Immature natural killer cell (primary cell): ENCODE results near the gene SPATA12. TPM values are rescaled to one million over a fixed set of nuclear protein-coding genes. Genes with fewer than 3 reads are reported as not detected.

Experiments used
- DNase-seq, 3 donors: peaks; one replicate each; pipeline ENCODE4 v3.0.0; 2022; ENCODE audit warnings: mixed read lengths in 1 of 3
- H3K27ac Mint-ChIP-seq, 6 donors: one replicate each; pipeline ENCODE4 v1.8.0; 2020; ENCODE audit warnings: mixed read lengths in 6 of 6, mild to moderate bottlenecking in 5 of 6, inconsistent platforms in 4 of 6, moderate library complexity in 3 of 6
- H3K27me3 Mint-ChIP-seq, 3 donors: one replicate each; pipeline ENCODE4 v1.8.0; 2020 to 2021; ENCODE audit warnings: low read depth in 3 of 3, mild to moderate bottlenecking in 3 of 3, mixed read lengths in 3 of 3, moderate library complexity in 3 of 3, inconsistent platforms in 1 of 3
- H3K36me3 Mint-ChIP-seq, 3 donors: one replicate each; pipeline ENCODE4 v1.8.0; 2020; ENCODE audit warnings: mixed read lengths in 3 of 3, inconsistent platforms in 2 of 3, mild to moderate bottlenecking in 2 of 3
- H3K4me1 Mint-ChIP-seq, 2 donors: one replicate each; pipeline ENCODE4 v1.8.0; 2020; ENCODE audit warnings: inconsistent platforms in 2 of 2, mild to moderate bottlenecking in 2 of 2, mixed read lengths in 2 of 2, moderate library complexity in 1 of 2
- H3K4me3 Mint-ChIP-seq, 5 donors: one replicate each; pipeline ENCODE4 v1.8.0; 2020; ENCODE audit warnings: mild to moderate bottlenecking in 5 of 5, mixed read lengths in 5 of 5, inconsistent platforms in 3 of 5, moderate library complexity in 3 of 5
- H3K9me3 Mint-ChIP-seq, 6 donors: one replicate each; pipeline ENCODE4 v1.8.0; 2020; ENCODE audit warnings: mild to moderate bottlenecking in 6 of 6, mixed read lengths in 6 of 6, inconsistent platforms in 4 of 6, moderate library complexity in 3 of 6
- polyA plus RNA-seq, 3 donors: library from polyadenylated mRNA; unstranded; fragments of 300-500 nt; fragmentation: Illumina TruSeq; gene quantifications; one replicate each; pipeline ENCODE4 v1.2.3, GENCODE V29; 2021

SPATA12 gene
- polyA plus RNA-seq, 3 donors from 2014 or later = not detected

DNA sequence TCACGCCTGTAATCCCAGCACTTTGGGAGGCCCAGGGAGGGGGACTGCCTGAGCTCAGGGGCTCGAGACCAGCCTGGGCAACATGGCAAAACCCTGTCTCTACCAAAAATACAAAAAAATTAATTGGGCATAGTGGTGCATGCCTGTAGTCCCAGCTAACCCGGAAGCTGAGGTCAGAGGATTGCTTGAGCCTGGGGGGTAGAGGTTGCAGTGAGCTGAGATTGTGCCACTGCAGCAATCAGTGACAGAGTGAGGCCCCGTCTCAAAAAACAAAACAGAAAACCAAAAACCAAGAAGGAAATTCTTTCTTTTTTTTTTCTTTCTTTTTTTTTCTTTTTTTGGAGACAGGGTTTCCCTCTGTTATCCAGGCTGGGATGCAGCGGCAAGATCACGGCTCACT is 3.5 kb downstream of the SPATA12 start:
- Mint-ChIP-seq H3K9me3 (peaks cover 0 to 1% (median 0%) of the 10 kb centered on the region in 6 donors), H3K27me3 (peaks cover 0 to 4% (median 2%) of the 10 kb centered on the region in 3 donors), H3K36me3 (no peaks in the 10 kb centered on the region), H3K4me1 (peaks cover 11 to 17% of the 10 kb centered on the region in 2 donors), H3K4me3 (no peak overlapping the region), H3K27ac (no peak overlapping the region)
- no peak for DNase-seq

DNA sequence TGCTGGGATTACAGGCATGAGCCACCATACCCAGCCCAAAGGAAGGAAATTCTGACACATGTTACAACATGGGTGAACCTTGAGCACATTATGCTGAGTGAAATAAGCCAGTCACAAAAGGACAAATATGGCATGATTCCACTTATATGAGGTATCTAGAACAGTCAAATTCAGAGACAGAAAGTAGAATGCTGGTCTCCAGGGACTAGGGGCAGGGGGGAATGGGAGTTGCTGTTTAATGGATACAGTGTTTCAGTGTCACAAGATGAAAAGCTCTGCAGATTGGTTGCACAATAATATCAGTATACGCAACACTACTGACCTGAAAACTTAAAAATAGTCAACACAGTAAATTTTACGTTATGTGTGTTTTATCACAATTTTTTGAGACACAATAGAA is 4.1 kb downstream of the SPATA12 start:
- Mint-ChIP-seq H3K9me3 (peaks cover 0 to 1% (median 0%) of the 10 kb centered on the region in 6 donors), H3K36me3 (no peaks in the 10 kb centered on the region), H3K27ac (no peak overlapping the region), H3K4me1 (peaks cover 15 to 21% of the 10 kb centered on the region in 2 donors), H3K27me3 (peaks cover 0 to 4% (median 2%) of the 10 kb centered on the region in 3 donors), H3K4me3 (no peak overlapping the region)
- no peak for DNase-seq

DNA sequence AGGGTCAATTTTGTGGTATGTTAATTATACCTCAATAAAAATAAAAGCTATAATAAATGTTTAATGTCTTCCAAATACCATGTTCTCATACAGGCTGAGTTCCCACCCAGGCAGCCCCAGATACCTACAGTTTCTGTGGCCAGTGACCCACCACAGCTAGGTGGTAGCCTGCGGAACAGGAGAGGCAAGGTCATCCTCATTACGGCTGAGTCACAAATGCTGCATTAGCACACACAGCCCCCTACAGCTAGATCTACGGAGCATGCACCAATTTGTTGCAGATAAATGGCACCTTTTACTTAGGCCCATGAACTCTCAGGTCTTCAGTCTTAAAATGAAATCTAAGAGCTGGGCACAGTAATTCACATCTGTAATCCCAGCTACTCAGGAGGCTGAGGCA is 5.1 kb downstream of the SPATA12 start:
- Mint-ChIP-seq H3K9me3 (peaks cover 0 to 1% (median 0%) of the 10 kb centered on the region in 6 donors), H3K27me3 (peaks cover 0 to 4% (median 2%) of the 10 kb centered on the region in 3 donors), H3K36me3 (no peaks in the 10 kb centered on the region), H3K4me1 (peaks cover 15 to 21% of the 10 kb centered on the region in 2 donors), H3K4me3 (no peak overlapping the region), H3K27ac (no peak overlapping the region)
- DNase-seq = no peak

DNA sequence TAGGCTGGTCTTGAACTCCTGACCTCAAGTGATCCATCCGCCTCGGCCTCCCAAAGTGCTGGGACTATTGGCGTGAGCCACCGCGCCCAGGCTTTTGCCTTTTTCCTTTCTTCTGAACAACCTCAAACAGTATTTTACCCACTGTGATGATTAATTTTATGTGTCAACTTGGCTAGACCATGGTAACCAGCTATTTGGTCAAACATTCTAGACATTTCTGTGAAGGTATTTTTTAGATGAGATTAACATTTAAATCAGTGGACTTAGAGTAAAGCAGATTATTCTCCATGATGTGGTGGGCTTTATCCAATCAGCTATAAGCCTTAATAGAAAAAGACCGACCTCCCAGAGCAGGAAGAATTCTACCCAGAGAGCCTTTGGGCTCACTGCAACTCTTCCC is 6.0 kb downstream of the SPATA12 start:
- peaks cover 0 to 4% (median 2%) of the 10 kb centered on the region in 3 donors for H3K27me3 Mint-ChIP-seq
- peaks cover 0 to 1% (median 0%) of the 10 kb centered on the region in 6 donors for H3K9me3 Mint-ChIP-seq
- H3K36me3 Mint-ChIP-seq = no peaks in the 10 kb centered on the region
- no peak overlapping the region for H3K4me3 Mint-ChIP-seq
- peaks cover 15 to 21% of the 10 kb centered on the region in 2 donors for H3K4me1 Mint-ChIP-seq
- no peak for DNase-seq
- H3K27ac Mint-ChIP-seq = no peak overlapping the region

DNA sequence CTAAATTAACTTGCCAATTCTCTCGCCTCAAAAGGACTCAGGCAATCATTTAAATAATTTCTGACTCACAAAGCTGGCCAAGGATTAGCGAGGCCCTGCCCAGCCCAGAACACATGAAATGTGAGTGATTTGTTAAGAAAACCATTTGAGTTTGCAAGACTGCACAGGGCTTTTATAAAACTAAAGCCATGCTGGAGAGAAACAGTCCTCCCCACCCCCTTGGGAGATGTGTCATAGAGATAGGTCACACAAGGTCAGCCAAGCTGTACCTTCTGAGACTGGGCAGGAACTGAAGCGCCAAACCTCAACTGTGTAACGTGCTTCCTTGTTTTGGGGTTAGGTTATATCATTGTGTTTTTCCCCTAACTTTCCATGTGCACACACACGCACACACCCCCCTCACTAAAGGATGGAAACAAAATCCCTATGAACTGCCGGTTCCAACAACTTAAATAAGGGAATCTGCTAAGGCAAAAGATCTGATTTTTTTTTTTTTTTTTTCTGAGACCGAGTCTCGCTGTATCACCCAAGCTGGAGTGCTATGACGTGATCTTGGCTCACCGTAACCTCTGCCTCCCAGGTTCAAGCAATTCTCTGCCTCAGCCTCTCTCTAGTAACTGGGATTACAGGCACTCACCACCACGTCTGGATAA is 8.1 kb downstream of the SPATA12 start:
- H3K27ac Mint-ChIP-seq = peak overlapping the region in 3 of 6 donors; percentile 65 to 84 (median 68)

DNA sequence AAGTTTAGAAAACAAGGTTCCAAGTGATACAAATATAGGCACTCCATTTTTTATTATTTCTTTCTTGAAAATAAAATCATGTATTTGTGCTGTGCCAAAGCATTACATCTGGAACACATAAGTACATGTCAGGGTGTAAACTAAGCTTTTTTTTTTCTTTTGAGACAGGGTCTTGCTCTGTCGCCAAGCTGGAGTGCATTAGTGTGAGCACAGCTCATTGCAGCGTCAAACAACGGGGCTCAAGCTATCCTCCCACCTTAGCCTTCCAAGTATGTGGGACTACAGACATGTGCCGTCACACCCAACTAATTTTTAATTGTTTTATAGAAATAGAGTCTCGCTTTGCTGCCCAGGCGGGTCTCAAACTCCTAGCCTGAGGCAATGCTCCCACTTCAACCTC is 9.0 kb downstream of the SPATA12 start:
- H3K27me3 Mint-ChIP-seq = peaks cover 0 to 2% (median 1%) of the 10 kb centered on the region in 3 donors

More for the DNA sequence above, 8.1 kb downstream of the SPATA12 start:
- peak; percentile 22 to 43 (median 38) for DNase-seq
- Mint-ChIP-seq H3K4me1 (peaks cover 15 to 17% of the 10 kb centered on the region in 2 donors), H3K27me3 (peaks cover 0 to 2% (median 1%) of the 10 kb centered on the region in 3 donors), H3K4me3 (peak overlapping the region; percentile 33 to 69 (median 51)), H3K36me3 (no peaks in the 10 kb centered on the region), H3K9me3 (no peaks in the 10 kb centered on the region)

DNA sequence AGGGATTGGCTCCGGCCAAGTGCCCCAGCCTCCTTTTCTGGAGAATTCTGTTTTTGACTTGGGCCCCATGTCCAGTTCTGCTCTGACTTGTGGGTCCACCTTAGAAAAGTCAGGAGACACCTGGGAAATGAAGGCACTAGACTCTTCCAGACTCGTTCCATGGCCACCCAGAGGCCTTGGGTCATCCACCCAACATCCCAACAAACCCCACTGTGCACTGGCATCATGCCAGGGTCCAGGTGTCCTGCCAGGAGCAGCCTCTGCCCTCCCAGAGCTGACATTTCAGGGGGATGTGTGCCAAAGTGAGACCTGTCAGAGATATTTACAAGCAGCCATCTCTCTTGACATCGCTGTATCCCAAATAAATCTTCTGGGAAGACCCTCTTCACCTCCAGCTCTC is 13.2 kb downstream of the SPATA12 start:
- DNase-seq = no peak
- no peak overlapping the region for H3K27ac Mint-ChIP-seq
- H3K27me3 Mint-ChIP-seq = peaks cover 1 to 15% (median 15%) of the 10 kb centered on the region in 3 donors
- H3K9me3 Mint-ChIP-seq = no peaks in the 10 kb centered on the region
- H3K36me3 Mint-ChIP-seq = no peaks in the 10 kb centered on the region
- H3K4me3 Mint-ChIP-seq = no peak overlapping the region
- peaks cover 12 to 18% of the 10 kb centered on the region in 2 donors for H3K4me1 Mint-ChIP-seq

More for the DNA sequence above, 9.0 kb downstream of the SPATA12 start:
- DNase-seq = no peak
- Mint-ChIP-seq H3K9me3 (no peaks in the 10 kb centered on the region), H3K36me3 (no peaks in the 10 kb centered on the region), H3K4me3 (peak overlapping the region in 3 of 5 donors; percentile 20 to 51 (median 25)), H3K27ac (peak overlapping the region in 1 of 6 donors; percentile 73), H3K4me1 (peaks cover 15% of the 10 kb centered on the region in 2 donors)

DNA sequence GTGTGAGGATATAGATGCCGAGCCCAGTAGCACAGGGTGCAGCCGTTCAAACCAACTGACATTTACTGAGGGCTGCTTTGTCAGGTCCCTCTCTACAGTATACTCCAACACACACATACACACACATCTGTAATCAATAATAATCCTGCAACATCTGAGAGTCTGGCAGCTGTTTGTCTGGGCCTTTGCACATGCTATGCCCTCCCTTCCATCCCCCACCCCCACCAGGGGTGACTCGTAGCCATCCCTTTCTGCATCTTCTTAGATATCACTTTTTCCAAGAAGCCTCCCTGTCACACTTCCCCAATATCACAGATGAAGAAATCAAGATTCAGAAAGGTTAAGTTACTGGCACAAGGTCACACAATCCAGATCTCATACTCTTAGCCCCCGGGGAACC is 13.7 kb downstream of the SPATA12 start:
- Mint-ChIP-seq H3K27ac (no peak overlapping the region), H3K36me3 (no peaks in the 10 kb centered on the region), H3K4me3 (no peak overlapping the region), H3K27me3 (peaks cover 3 to 15% (median 15%) of the 10 kb centered on the region in 3 donors), H3K4me1 (peaks cover 7 to 13% of the 10 kb centered on the region in 2 donors), H3K9me3 (no peaks in the 10 kb centered on the region)
- DNase-seq = no peak

DNA sequence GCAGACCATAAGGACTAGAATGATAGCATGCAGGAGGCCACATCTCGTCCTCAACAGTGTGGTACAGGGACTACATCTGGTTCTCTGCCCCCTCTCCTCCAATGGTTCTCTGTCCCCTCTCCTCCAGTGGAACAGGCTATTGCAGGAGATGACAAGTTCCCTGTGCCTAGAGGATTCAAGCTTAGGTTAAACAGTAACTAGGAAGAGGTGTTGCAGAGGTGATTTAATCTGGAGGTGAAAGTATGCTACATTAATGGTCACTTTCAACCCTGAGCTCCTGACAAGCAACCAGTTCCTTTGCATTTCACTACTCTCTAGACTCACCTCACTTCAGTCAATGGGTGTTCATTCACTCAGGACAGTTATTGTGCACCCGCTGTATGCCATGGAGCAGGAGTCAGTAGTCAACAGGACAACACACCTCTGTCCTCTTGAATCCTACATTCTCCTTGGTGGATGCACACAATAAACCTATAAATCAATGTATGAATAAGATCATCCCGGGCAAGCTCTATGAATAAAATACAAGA is 16.0 kb downstream of the SPATA12 start:
- H3K27me3 Mint-ChIP-seq = peaks cover 9 to 24% (median 17%) of the 10 kb centered on the region in 3 donors
- peaks cover 6 to 15% of the 10 kb centered on the region in 2 donors for H3K4me1 Mint-ChIP-seq
- no peak for DNase-seq
- no peaks in the 10 kb centered on the region for H3K36me3 Mint-ChIP-seq
- H3K4me3 Mint-ChIP-seq = no peak overlapping the region
- no peak overlapping the region for H3K27ac Mint-ChIP-seq
- H3K9me3 Mint-ChIP-seq = no peaks in the 10 kb centered on the region

DNA sequence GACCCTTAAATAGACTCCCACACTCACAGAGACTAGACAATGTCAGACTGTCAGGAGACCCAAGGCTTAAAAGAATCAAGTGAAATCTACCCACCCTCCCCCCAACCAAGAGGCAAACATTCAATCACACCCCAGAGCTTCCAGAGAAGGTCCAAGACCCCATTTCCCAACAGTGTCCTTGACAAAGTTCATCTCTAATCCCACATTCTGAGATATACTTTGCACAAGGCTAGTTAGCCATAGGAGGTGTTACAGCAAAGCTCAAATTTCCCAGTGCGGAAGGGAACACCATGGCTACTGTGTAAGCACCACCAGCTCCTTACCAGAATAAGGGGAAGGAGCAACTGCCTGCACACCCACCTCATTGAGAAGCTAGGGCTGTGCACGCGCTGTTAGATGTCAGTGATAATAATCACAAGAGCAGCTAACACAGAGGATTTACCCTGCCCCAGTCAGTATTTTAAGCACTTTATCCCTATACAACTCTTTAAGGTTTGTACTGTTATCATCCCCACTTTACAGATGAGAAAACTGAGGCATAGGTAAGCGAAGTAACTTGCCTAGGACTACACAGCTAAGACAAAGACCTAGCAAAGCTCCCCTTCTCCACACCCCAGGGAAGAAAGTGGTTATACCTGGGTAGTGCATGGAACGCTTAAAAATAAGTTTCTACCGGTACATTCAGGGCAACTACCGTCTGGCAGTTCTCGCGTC is 17.3 kb downstream of the SPATA12 start:
- Mint-ChIP-seq H3K27ac (no peak overlapping the region), H3K9me3 (no peaks in the 10 kb centered on the region), H3K27me3 (peaks cover 10 to 24% (median 20%) of the 10 kb centered on the region in 3 donors), H3K4me1 (peaks cover 6 to 15% of the 10 kb centered on the region in 2 donors), H3K4me3 (peak overlapping the region; percentile 62 to 75 (median 72)), H3K36me3 (no peaks in the 10 kb centered on the region)
- DNase-seq = no peak

DNA sequence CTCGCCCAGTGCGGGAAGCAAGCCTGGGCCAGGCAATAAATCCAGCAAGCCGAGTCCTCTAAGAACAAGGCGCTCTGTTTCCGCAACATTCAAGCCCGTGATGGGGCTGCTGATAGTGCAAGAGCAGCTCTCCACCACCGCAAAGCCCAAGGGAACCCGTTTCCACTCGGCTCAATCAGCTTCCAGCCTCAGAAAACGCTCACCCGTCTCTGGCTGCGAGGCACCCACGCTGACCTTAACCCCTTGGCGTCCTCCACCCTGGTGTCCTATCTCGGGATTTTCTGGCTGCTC is 17.8 kb downstream of the SPATA12 start:
- Mint-ChIP-seq H3K27ac (no peak overlapping the region), H3K27me3 (peaks cover 10 to 24% (median 20%) of the 10 kb centered on the region in 3 donors), H3K4me3 (peak overlapping the region; percentile 62 to 75 (median 72)), H3K9me3 (no peaks in the 10 kb centered on the region), H3K4me1 (peaks cover 6 to 15% of the 10 kb centered on the region in 2 donors), H3K36me3 (no peaks in the 10 kb centered on the region)
- peak in 2 of 3 donors; percentile 6 to 13 for DNase-seq

DNA sequence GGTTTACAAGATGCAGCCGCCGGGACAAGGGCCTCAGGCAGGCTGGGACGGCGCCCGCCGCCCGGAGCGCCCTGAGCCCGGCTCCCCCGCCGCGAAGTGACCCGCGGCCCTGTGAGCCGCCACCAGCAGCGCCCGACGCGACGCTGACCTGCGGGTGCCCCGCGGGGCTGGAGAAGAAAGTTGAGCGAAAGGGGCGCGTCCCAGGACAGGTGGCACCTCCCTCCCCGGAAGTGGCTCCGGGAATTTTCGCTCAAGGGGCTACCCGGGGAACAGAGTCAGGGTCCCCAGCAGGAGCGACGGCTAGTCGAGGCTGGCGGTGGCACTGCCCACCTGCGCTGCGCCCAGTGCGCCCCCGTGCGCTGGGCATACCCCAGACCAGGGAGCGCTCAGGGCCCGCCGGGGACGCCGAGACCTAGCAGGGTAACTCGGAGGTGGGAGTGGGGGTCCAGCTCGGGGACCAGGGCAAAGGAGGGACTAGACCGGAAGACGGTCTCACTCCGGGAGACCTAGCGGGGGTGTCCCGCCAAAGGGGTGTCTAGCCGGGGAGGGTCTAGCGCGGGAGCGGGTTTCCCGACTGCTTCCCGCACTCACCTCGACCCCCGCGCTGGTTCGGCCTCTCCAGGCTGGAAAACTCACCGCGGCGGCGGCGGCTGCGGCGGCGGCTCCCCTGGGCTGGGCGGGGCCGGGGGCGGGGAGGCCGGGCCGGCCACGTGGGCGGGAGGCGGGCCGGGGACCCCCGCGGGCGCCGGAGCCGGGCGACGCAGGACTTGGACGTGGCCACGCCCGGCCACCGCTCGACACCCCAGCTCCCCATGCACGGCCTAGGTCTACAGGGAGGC is 18.4 kb downstream of the SPATA12 start:
- peak overlapping the region; percentile 62 to 75 (median 72) for H3K4me3 Mint-ChIP-seq
- H3K4me1 Mint-ChIP-seq = peaks cover 6 to 15% of the 10 kb centered on the region in 2 donors
- H3K36me3 Mint-ChIP-seq = no peaks in the 10 kb centered on the region
- DNase-seq = peak in 2 of 3 donors; percentile 0 to 13
- H3K27ac Mint-ChIP-seq = no peak overlapping the region
- H3K9me3 Mint-ChIP-seq = no peaks in the 10 kb centered on the region
- peaks cover 10 to 24% (median 20%) of the 10 kb centered on the region in 3 donors for H3K27me3 Mint-ChIP-seq

DNA sequence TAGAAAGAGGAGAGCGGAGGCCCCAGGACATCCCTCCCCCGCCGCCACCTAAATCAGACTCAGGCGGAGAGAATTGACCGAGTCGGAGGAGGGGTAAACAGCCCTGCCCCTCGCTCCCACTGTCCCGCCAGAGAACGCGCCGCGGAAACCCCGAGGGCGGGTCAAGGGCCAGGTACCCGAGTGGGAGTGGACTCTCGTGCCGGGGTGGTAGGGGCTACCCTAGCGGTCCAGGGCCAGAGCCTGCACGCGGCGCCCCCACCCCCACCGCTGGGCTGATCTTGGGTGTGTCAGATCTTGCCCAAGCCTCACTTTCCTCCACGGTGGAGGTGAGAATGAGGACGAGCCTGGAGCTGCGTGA is 19.0 kb downstream of the SPATA12 start:
- peaks cover 10 to 24% (median 20%) of the 10 kb centered on the region in 3 donors for H3K27me3 Mint-ChIP-seq
- peaks cover 6 to 15% of the 10 kb centered on the region in 2 donors for H3K4me1 Mint-ChIP-seq
- no peaks in the 10 kb centered on the region for H3K36me3 Mint-ChIP-seq
- no peak for DNase-seq
- no peak overlapping the region for H3K27ac Mint-ChIP-seq
- no peaks in the 10 kb centered on the region for H3K9me3 Mint-ChIP-seq
- peak overlapping the region; percentile 59 to 75 (median 72) for H3K4me3 Mint-ChIP-seq
